Measurements from ENCODE around the gene DBT.
"Not testable (repeated sequence)": the region's sequence is repeated elsewhere in the genome, so short reads cannot be mapped to it uniquely, and the experiment has no call there.

Gene DBT
- total RNA-seq: 15.9 to 30.1 reads per million in 2 donors

DNA sequence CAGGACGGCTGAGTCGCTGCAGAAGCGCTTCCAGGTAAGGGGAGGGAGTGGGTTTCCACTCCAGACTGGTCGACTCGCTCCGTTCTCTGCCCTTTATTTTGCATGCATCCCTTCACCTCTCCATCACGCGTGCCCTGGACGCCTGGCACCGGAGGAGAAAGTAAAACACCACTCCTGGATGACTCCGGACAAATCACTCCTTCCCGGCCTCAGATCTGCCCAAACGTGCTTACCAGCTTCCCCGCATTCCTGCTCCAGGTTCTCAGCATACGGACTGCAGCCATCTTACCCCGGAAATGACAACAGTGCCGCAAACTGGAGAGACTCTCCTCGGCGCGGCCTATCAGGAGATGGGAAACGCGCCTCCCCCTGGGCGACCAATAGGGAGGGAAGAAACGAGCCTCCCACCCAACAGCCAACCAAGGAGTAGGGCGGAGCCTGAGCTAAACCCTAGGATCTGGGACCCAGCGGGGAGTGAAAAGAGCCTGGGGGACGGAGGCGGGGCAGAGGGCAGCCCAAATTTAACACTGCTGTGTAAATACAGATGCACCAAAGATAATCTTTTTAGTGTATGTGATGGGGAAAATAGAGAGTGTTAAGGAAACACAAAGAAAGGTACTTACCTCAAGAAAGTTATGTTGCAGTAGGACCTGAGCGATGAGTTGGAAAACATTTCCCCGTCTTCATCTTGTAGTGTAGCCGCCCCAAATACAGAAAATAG lies at the start of gene DBT:
DBT (minus strand) TSS at position 298 of the 721 bp plus-strand sequence; CDS start at position 284, 14 bp downstream.
- peak; percentile 70 to 97 (median 88) for DNase-seq

DNA sequence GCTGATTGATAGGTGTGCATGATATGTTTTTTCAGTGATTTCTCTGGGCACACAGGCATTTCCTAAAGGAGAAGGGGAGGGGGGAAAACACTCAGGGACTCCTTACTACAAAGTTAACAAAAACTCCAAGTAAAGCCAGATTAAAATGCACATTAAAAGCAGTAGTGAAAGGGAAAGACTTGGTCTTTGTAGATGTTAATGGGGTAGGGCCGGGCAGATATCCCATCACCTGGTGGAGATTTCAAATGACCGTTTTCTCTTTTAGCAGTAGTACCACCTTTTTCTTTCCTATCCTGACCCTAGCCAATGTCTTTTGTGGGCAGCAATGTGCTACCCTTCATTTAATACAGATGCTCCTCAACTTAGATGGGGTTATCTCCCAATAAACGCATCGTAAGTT lies 48.9 kb upstream of the DBT start:
- DNase-seq: no peak

DNA sequence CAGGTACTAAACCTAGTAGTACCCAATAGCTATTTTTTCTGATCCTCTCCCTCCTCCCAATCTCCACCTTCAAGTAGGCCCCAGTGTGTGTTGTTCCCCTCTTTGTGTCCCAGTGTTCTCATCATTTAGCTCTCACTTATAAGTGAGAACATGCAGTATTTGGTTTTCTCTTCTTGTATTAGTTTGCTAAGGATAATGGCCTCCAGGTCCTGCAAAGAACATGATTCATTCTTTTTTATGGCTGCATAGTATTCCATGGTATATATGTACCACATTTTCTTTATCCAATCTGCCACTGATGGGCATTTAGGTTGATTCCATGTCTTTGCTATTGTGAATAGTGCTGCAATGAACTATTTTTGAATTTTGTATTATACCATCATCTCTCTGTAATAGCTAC lies 47.4 kb upstream of the DBT start:
- DNase-seq: not testable (repeated sequence)

DNA sequence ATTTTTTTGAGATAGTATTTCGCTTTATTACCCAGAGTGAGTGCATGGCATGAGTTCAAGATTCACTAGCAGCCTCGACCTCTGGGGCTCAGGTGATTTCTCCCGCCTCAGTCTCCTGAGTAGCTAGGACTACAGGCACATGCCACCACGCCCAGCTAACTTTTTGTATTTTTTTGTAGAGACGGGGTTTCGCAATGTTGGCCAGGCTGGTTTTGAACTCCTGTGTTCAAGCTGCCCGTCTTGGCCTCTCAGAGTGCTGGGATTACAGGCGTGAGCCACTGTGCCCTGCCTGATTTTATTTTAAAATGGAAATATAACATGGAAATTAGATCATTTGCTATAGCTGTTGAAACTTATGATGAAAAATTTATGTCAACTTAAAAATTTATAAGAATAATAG lies 46.5 kb upstream of the DBT start:
- DNase-seq: no peak

DNA sequence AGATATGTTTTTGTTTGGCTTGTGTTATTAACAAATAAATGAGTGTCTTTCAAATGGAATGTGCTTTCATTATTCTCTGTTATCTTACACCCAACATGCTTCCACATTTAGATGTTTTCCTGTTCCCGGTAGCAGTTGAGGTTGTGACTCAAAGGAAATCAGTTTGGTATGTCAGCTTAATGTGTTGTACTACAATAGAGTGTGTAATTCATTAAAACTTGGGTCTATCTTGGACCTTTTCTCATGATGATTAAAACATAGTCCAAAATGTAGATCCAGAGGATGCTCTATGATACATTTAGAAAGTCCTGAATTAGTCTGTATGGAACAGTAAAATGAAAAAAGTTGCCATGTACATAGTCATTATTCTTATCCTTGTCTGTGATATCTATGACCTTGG lies 43.1 kb upstream of the DBT start:
- no peak for DNase-seq

DNA sequence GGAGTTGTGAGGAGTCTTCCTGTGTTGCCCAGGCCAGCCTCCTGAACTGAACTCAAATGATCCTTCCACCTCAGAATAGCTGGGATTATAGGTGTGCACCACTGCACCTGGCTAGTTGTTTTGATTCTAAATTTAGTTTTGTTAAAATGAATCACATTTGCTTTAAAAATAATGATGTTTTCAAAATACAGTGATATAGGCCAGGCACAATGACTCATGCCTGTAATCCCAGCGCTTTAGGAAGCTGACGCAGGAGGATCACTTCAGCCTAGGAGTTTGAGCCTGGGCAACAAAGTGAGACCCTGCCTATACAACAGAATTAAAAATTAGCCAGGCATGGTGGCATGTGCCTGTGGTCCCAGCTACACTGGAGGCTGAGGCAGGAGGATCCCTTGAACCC lies 40.7 kb upstream of the DBT start:
- DNase-seq: no peak

DNA sequence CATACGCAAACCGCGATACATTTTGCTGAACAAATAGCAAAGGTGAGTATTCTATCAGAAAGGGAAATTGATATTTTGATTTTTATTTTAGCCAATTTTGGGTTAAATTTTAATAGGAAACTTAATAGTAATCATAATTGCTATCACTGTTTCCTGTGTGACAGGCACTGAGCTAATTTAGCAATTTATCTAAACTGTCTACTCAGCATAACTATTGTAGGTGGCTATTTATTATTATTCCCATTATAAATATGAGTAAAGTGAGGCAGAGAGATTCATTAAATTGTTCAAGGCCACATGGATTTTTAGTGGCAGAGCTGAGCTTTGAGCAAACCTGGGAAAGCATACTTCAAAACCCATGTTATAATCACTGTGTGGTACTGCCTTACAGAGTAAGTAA lies 37.5 kb upstream of the DBT start:
- no peak for DNase-seq

DNA sequence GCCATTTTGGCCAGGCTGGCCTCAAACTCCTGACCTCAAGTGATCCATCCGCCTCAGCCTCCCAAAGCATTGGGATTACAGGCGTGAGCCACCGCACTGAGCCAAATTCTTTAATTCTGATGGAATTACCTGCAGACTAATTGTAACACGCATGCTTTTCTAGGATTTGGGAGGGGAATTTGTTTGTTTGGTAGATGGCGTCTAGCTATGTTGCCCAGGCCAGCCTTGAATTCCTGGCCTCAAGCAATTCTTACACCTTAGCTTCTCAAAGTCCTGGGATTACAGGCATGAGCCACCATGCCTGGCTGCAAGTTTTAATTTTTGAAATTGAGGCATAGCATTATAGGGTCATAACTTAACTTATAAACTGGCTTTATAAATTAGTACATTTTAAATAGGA lies 35.0 kb upstream of the DBT start:
- no peak for DNase-seq

DNA sequence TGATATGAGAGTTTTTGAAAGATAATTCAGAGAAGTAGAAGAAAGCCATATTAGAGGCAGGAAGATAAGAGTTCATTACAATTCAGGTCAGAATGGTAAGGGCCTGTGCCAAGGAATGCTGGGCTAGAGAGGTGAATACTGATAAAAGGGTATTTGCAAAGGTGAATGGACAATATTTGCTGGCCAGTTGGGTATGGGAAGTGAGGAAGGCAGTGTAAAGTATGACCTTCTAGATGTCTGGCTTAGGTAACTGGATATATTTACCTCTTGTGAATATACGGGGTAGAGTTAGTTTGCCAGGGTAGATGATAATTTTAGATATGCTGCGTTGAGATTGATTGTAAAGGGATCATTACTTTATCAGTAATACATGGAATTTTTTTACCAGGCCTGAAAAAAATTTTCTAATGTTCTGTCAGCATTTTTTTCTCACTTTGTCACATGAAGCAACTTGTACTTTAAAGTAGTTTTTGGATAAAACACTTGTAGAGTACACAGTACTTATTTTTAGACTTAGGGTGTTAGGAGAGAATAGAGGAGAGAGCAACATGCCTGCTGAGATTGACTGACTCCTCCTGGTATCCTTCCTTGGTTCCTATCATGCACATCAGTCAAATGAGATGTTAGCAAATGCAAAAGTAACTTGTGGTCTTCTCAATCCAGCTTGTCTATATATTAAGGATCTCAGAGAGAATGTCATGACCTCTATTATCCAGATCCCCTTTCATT lies 30.5 kb upstream of the DBT start:
- no peak for DNase-seq

DNA sequence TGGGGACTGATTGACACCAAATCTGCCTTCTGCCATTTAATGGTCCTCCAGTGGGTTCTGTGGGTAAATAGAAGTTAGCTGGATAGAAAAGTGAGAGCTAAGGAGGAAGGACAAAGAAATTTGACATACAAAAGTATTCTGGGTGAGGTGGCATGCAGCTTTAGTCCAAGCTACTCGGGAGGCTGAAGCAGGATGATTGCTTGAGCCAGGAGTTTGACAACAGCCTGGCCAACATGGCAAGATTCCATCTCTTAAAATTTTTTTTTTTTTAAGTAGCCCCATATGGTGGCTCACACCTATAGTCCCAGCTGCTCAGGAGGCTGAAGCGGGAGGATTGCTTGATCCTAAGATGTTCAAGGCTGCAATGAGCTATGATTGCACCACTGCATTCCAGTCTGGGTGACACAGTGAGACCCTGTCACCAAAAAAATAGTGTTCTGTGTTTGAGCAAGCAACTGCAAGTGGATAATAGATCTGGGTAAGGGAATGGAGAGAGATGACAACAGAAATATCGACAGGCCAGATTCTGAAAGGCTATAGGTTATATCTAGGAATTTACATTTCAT lies 29.8 kb upstream of the DBT start:
- DNase-seq: no peak

DNA sequence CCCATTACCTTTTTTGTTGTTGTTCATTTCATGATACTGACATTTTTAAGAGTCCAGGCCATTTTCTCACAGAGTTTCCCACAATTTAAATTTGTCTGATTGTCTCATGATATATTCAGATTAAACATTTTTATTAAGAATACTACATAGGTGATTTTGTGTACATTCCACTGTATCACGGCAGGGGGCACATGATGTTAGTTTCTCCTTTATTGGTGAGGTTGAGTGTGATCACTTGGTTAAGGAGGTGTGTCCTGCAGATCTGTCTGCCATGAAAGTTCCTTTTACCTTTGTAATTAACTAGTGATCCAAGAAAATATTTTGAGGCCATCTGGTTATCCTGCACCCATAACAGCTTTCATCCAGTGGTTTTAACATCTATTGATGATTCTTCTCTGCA lies 28.2 kb upstream of the DBT start:
- peak in 2 of 5 experiments; percentile 10 to 55 for DNase-seq

DNA sequence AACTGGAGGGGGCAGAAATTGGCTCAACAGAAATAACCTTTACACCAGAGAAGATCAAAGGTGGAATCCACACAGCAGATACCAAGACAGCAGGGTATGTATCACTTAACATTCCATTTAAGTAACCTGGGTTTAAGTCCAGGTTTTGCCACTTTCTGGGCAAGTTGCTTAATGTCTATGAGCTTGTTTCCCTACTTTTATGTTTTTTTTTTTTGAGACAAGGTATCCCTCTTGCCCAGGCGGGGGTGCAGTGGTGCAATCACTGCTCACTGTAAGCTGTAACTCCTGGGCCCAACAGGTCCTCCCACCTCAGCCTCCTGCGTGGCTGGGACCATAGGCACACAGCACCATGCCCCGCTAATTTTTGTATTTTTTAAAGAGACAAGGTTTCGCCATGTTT lies 18.6 kb upstream of the DBT start:
- DNase-seq: no peak

DNA sequence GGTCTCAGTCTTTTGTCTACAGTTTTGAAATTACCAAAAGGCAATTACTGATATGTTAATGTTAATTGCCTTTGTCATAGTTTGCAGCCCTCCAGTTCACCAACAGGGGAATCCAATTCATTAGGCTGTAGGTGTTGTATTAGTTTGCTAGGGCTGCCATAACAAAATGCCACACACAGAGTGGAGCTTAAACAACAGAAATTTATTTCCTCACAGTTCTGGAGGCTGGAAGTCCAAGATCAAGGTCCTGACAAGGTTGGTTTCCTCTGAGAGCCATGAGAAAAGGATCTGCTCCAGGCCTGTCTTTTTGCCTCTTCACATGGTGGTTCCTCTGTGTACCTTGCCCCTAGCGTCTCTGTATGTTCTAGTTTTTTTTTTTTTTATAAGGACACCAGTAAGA lies 17.6 kb upstream of the DBT start:
- DNase-seq: peak in 1 of 5 experiments; percentile 24

DNA sequence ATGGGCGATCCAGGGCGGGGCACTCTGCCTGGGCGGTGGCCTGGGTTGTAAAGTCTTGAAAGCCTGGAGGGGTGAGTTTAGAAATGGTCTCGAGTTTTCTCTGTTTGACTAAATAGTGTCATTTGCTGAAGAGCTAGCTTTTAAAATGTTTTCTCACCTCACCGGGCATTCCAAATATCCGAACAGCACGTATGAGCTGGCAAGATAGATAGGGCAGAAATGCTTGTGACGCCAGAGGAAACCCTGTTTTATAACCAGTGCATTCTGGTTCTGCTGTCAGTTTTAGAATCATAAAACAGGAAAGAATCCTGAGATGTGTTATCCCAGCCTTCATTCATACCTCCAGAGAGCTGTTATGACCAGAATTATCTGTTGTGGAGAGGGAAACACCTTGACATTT lies 17.1 kb upstream of the DBT start:
- peak in 1 of 5 experiments; percentile 14 for DNase-seq

DNA sequence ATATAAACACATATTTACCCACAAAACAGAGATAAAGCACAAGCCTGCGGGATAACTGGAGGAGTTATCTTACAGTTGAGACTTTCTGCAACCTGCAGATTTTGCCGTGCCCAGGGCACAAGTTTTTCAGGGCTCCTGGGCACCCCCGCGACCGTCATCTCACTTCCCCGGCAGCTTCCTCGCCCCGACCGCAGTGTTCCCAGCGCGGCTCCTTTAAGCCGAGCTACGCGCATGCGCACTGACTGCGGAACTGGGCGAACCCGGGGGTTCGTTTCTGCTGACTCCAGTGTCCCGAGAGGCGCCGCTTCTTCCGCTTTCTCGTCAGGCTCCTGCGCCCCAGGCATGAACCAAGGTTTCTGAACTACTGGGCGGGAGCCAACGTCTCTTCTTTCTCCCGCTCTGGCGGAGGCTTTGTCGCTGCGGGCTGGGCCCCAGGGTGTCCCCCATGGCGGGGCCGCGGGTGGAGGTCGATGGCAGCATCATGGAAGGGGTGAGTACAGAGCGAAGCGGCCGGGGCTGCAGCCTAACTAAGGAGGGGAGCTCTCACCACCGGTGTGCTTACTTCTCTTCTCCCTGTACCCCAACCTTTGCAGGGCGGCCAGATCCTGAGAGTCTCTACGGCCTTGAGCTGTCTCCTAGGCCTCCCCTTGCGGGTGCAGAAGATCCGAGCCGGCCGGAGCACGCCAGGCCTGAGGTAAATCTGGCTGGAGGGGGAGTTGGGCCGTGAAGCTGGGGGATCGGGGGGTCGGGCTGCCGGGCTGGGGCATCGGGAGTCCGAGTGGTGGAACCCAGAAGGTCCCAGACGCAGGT lies 16.5 kb upstream of the DBT start, which contains the start of gene RTCA:
RTCA (plus strand) TSS at position 286 of the 810 bp plus-strand sequence; CDS start at position 446, 160 bp downstream.
- peak; percentile 92 to 96 (median 94) for DNase-seq

DNA sequence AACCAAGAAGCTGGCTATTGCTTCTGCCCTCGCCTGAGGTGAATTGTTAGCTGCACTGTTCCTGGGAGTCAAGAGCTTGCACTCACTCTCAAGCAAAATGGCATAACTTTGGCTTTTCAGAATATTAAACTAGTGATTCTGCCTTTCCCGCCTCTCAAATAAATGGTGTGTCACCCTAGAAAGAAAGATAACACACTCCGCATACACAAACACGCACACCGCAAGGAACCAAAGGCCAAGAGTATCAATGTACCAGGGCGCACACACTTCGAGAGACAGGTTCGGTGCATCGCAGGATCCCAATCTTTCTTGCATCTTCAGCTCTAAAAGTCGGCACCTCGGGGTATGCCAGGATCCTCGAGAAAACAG lies 15.9 kb upstream of the DBT start:
- DNase-seq: peak in 1 of 5 experiments; percentile 73

DNA sequence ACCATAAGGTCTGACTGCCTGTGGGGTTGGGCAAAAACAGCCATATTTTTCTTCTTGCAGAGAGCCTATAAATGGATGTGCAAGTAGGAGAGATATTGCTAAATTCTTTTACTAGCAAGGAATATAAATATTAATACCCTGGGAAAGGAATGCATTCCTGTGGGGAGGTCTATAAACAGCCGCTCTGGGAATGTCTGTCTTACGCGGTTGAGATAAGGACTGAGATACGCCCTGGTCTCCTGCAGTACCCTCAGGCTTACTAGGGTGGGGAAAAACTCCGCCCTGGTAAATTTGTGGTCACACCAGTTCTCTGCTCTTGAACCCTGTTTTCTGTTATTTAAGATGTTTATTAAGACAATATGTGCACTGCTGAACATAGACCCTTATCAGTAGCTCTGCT lies 14.4 kb upstream of the DBT start:
- DNase-seq: not testable (repeated sequence)

DNA sequence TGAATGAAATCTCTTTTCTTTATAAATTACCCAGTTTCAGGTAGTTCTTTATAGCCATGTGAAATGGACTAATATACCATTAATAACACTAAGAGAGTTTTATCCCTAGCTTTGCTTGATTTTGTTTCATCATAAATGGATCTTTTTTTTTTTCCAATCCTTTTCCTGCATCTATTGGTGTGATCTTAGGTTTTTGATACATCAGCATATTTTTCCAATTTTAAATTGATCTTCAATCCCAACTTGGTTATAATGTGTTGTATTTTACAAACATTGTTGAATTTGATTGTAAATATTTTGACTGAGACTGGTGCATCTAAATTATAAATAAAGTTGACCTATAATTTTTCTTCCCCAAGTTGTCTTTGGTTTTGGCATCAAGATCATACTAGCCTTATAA lies 12.1 kb upstream of the DBT start:
- no peak for DNase-seq

DNA sequence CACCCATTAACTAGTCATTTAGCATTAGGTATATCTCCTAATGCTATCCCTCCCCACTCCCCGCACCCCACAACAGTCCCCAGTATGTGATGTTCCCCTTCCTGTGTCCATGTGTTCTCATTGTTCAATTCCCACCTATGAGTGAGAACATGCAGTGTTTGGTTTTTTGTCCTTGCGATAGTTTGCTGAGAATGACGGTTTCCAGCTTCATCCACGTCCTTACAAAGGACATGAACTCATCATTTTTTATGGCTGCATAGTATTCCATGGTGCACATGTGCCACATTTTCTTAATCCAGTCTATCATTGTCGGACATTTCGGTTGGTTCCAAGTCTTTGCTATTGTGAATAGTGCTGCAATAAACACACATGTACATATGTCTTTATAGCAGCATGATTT lies 8.8 kb upstream of the DBT start:
- DNase-seq: not testable (repeated sequence)

DNA sequence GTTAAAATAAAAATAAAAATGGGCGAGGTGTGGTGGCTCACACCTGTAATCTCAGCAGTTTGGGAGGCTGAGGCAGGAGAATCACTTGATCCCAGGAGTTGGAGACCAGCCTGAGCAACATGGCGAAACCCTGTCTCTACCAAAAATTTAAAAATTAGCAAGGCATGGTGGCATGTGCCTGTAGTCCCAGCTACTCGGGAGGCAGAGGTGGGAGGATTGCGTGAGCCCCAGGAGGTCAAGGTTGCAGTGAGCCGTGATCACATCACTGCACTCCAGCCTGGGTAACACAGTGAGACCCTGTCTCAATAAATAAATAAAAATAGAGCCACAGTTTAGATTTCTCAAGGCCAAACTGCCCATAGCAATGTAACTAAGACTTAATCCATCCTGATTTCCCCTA lies 6.6 kb upstream of the DBT start:
- DNase-seq: not testable (repeated sequence)

DNA sequence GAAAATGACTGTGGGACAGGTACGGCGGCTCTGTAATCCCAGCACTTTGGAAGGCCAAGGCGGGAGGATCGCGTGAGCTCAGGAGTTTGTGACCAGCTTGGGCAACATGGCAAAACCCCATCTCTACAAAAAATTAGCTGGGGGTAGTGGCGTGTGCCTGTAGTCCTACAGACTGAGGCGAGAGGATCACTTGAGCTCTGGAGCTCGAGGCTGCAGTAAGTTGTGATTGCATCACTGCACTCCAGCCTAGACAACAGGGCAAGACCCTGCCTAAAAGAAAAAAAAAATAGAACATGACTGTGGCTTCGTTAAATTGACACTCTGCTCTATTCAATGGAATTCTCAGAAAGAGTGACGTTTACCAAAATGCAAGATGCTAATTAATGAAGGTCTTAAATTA lies 3.9 kb upstream of the DBT start:
- no peak for DNase-seq

DNA sequence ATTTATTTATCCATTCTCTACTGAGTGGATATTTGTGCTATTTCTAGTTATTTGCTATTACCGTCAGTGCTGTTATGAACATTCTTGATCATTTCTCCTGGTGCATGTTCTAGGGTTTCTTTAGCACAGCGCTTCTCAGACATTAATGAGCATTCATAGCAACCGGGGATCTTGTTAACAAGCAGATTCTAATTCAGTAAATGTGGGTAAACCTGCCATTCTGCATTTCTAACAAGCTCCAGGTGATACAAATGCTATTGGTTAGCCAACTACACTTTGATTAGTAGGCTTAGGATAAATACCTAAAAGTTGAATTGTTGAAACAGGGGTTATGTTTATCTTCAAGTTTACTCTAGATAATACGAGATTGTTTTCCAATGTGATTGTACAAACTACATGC lies 3.3 kb upstream of the DBT start:
- no peak for DNase-seq

DNA sequence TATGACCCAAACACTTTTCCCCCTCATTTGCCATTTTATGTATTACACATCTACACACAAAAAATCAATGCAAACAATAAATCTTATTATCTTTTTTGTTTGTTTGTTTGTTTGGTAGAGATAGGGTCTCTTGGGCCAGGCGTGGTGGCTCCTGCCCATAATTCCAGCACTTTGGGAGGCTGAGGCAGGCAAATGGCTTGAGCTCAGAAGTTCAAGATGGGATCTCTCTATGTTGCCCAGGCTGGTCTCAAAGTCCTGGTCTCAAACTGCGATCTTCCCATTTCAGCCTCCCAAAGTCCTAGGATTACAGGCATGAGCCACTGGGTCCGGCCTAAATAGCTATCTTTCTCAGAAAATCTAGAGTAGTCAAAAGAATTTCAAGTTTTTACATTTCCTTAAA lies 1.2 kb upstream of the DBT start:
- no peak for DNase-seq
